GM06990 (cell line): ENCODE results near the gene HOXA6.

Experiments used
- DNase-seq: peaks from one replicate; pipeline ENCODE4 v3.0.0-alpha.2; 2011; ENCODE audit not compliant: insufficient read length; ENCODE audit errors: extremely low read depth
- H3K27me3 ChIP-seq: replicated peaks from 2 replicates; pipeline ENCODE4 v1.6.0; 2011; ENCODE audit warnings: low read length; ENCODE audit not compliant: control insufficient read depth, insufficient read depth
- H3K36me3 ChIP-seq: 2 replicates; pipeline ENCODE4 v1.5.1; 2011; ENCODE audit warnings: low read length; ENCODE audit not compliant: control insufficient read depth, insufficient read depth
- H3K4me3 ChIP-seq: replicated peaks from 2 replicates; pipeline ENCODE4 v1.5.1; 2011; ENCODE audit warnings: low read depth, mild to moderate bottlenecking, control low read depth, low read length
- CTCF ChIP-seq: IDR thresholded peaks from 2 replicates; pipeline ENCODE4 v1.5.1; 2011; ENCODE audit warnings: low read length, control low read depth, mild to moderate bottlenecking, inconsistent platforms; ENCODE audit not compliant: insufficient read depth, poor library complexity, severe bottlenecking

The HOXA6 gene

GRCh38 chr7:27160145-27160545 is 12.6 kb upstream of the HOXA6 start:
- Histone ChIP-seq H3K27me3 (peaks cover 2% of the 10 kb centered on the region), H3K36me3 (no peaks in the 10 kb centered on the region), H3K4me3 (peak overlapping the region; percentile 65)
- no peak for TF ChIP-seq CTCF
- no peak for DNase-seq

GRCh38 chr7:27159266-27160144 is 11.9 kb upstream of the HOXA6 start:
- Histone ChIP-seq H3K27me3 (peaks cover 2% of the 10 kb centered on the region), H3K4me3 (no peak overlapping the region; the same call in 1 of the 2 replicates), H3K36me3 (no peaks in the 10 kb centered on the region)
- no peak for DNase-seq
- TF ChIP-seq CTCF: no peak

- no peak for TF ChIP-seq CTCF
- DNase-seq: no peak
- peaks cover 2% of the 10 kb centered on the region for H3K27me3 ChIP-seq
- no peaks in the 10 kb centered on the region for H3K36me3 ChIP-seq
- no peak overlapping the region for H3K4me3 ChIP-seq
Observed at GRCh38 chr7:27158436-27159265, 11.1 kb upstream of the HOXA6 start.

GRCh38 chr7:27157702-27158431 is 10.3 kb upstream of the HOXA6 start:
- H3K27me3 ChIP-seq: peaks cover 2% of the 10 kb centered on the region
- H3K4me3 ChIP-seq: no peak overlapping the region
- TF ChIP-seq CTCF: no peak
- no peak for DNase-seq
- no peaks in the 10 kb centered on the region for H3K36me3 ChIP-seq

- H3K27me3 ChIP-seq: peaks cover 2% of the 10 kb centered on the region
Observed at GRCh38 chr7:27156916-27157701, 9.5 kb upstream of the HOXA6 start.

More at GRCh38 chr7:27156916-27157701, 9.5 kb upstream of the HOXA6 start:
- H3K4me3 ChIP-seq: no peak overlapping the region; the same call in 1 of the 2 replicates
- no peaks in the 10 kb centered on the region for H3K36me3 ChIP-seq
- no peak for DNase-seq
- no peak for TF ChIP-seq CTCF
